NOMO-1 treated with dmso at 0.1 percent for 144 hours (cell line): ENCODE data around the gene NISCH.
A peak's percentile ranks its signal among the peaks of the same experiment; 100 is the strongest.

ENCODE experiments used
- DNase-seq: peaks from one replicate; lab custom pipeline; 2025; ENCODE audit not compliant: unreplicated experiment; lab: John Stamatoyannopoulos, UW

NISCH gene

DNA sequence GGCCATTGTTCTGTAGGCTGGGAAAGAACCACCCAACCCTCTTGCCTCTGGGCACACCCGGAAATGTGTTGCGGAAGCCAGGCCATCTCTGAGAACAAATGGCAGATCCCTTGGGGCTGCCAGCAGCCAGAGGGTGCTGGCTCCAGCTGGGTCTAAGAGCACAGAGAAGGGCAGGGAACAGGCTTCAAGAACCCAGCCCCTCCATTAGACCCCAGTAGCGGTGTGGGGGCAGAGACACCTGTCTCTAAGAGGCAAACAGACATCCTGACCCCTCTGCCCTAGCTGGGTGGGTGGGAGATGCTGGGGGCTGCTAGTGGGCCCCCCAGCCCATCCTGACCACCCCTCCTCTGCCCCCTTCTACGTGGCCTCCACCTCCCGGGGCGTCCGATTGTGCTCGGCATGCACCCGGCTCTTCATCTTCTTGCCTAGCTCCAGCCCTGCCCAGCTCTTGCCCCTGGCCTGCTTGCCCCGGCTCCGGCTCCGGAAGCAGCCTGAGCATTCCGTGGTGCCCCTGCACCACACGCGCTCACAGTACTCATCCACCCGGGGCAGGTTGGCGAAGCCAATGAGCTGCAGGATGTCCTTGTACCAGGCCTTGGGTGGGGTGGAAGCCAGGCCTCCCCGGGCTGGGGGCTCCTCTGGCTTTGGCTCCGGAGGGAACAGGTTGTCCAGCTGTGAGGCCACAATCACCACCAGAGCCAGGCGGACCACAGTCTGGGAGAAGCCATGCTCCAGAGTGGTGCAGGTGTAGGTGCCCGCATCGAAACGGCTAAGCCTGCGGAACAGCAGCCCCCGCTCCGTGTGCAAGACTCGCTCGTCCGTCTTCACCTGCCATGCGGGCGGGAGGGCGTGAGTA is 19.9 kb upstream of the NISCH start:
- DNase-seq: no peak

DNA sequence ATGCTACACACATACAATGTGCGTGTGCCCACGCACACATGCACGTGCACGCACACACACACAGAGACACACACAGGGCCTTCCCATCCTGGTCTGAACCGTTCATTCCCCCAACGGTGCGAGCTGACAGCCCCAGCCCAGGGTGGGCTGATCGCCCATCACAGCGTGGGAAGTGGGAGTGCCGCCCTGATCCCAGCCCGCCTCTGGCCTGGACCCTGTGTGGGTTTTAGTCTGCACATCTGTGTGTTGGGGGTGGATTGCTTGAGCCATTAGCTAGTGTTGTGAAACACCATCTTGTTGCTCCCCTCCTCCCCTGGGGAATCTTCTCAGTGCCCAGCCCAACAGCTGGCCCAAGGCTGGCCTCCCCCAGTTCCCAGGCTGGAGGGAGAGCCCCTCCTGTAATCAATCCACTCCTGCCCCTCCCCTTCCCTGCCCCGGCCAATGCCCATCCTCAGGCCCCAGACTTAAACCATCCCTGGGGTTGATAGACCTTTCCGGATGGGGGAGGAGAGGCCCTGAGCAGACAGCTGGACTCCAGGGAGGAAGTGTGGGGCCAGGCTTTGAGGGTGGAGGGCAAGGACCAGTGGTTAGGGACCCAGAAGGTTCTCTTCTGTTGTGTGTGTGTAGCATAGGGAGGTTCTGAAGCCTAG is 18.8 kb upstream of the NISCH start:
- no peak for DNase-seq

DNA sequence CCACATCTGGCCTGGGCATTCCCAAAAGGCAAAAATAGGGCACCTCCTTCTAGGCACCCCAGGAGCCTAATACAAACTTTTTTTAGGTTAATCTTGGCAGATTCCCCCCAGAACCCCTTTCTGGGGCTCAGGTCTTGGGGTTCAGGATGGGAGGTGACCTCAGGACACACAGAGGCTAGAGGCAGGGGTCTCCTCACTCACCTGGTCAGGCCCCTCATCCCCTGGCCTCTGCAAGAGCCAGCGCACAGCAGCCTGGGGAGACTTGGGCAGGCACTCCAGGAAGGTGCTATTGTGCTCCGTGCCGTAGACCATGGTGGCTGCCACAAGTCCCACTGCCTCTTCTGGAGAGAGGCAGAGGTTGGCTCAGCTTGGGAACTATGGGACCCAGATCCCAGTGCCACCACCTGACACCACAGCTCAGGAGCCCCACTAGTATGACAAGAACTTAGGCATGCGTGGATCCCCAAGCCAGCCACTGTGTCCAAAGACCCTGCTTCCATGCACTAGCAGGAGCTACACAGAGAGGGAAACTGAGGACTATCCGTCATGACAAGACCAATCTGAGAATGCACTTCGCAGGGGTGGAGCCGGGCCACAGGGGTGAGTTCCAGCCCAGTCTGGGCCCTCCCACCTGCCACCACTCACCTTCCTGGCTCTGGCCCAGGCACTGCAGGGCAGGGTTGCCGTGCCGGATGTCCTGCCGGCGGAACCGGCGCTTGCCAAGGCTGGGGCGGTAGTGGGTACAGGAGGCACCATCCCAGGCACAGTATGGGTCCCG is 17.9 kb upstream of the NISCH start:
- DNase-seq: no peak

DNA sequence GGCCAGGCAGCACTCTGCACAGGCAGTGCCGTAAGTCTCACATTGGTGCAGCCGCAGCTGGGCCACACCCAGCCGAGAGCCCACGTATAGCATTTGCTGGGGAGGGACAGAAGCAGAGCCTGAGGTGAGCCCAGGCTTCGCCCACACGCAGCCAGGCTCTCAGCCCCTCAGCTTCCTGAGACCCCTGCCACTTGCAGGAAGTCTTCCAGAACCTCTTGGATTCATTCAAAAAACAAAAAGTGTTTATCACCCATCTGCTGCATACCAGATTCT is 17.4 kb upstream of the NISCH start:
- DNase-seq: no peak

DNA sequence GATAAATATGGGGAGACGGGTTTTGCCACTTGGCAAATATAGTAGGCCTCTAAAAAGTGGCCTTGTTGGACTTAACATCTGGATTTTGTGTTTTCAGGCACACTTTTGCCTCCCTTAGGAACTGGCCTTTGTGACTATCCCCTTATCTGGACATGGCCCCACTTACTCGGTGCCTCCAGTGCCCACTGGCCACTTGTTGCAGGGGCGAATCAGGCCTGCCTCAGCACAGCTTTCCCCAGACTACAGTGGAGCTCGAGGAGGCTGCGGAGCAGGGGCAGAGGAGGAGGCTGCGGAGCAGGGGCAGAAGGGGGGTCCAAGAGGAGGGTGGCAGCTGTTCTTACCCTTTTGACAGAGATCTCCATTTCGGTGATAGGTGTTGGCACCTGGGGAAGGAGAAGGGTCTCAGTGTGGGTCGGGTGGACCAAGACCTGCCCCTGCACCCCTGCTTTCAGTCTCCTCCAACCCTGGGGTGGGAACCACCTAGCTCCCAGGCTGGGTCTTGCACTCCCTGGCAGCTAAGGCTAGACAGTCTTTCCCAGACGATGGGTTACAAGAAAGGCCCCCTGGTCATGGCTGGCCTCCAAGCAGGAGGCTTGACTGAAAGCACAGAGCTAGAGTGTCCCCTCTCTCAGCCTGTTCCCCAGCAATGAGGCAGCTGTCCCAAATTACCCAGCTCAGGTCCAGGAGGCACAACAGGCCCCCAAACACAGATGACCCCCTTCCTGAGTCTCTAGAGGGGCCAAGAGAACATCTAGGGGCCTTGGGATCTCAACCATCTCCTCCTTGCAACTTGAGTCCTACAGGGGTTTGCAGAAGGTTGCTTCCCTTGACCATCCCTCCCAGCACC is 16.6 kb upstream of the NISCH start:
- DNase-seq: no peak

DNA sequence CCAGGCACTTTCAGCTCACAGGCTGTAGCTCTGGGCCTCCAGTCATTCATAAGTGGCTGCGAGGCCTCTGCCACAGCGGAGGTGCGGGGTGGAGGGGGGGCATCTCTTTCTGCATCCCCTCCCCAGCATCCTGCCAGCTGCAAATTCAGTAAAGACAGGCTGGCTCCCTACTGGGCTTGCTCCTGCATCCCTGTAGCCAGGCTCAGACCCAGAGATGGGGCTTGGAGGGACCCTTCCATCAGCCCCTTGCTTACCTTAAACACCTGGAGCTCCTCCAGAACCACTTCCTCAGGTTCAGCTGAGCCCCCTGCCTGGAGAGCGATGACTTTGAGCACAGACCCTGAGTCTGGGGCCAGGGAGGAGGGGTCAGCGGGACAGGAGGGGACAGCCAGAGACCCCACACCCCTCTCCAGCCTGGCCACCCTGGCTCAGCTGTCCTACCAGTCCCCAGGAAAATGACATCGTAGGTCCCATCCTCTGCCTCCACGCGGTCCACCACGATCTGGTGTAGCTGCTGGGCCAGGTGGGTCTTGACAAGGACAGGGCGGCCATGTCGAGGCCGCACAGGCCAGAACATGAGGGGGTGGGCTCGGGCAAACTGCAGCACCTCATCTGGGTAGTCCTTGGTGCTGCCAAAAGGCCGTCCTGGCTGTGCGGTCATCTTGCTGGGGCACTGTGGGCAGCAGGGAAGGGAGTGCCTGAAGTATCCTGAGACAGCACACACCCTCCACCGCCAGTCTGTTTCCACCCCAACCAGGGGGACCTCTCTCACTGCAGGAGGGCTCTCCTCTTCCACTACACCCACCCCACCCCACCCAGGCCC is 15.8 kb upstream of the NISCH start:
- no peak for DNase-seq

DNA sequence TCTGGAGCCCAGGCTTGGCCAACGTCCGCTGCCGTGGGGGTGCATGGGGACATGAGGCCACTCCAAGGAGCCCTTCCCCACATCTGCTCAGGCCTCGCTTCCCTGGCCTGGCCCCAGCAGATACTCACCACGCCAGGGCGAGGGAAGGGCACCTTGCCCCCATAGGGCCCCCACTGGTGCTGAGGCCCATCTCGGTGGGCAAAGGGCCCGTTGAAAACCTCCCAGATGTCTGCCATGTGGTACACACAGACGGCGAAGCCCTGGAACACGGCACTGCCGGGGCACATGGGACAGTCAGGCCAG is 15.2 kb upstream of the NISCH start:
- DNase-seq: no peak

DNA sequence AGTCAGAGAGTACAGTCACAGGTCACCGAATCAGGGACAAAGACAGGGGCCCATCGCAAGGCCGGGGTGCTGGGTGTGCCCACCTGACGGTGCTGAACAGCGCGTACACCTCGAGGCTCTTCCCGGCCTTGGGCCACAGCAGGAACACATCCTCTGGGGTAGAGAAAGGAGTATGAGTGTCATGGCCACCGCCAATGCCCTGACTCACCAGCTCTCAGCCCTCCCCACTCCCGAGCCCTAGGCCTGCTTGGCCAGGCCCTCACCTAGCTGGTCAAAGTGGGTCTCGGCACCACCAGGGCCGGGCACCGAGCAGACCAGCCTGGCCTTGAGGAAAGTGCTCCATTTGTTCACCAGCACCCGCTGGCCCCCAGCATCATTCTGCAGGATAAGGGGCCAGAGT is 14.7 kb upstream of the NISCH start:
- DNase-seq: no peak

DNA sequence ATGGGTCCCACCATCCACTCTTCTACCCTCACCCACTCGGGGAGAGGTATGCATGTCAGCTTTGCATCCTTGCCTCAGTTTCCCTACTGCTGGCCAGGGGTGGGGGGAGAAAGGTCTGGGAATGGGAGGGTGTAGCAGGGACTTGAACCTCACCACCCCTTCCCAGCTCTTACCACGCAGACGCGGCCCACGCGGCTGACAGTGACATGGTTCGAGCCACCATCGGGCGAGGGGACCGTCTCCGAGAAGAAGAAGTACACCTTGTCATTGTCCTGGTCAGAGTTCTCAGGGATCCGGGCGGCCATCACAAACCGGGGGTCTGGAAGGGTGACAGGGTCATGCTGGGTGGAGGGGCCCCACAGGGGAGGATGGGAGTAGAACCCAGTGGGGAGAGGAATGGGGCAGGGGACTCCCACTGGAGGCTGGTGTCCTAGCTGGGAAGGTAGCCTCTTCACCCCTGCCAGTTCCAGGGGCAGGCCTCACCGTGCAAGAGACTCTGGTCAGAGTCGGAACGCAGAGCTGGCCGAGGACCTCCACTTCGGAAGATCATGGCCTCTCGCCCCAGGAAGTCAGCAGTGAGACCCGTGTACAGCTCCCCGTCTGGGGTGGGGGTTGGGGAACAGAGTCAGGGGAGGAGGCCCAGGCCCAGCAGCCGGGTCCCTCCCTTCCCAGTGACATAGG is 14.2 kb upstream of the NISCH start:
- DNase-seq: no peak

DNA sequence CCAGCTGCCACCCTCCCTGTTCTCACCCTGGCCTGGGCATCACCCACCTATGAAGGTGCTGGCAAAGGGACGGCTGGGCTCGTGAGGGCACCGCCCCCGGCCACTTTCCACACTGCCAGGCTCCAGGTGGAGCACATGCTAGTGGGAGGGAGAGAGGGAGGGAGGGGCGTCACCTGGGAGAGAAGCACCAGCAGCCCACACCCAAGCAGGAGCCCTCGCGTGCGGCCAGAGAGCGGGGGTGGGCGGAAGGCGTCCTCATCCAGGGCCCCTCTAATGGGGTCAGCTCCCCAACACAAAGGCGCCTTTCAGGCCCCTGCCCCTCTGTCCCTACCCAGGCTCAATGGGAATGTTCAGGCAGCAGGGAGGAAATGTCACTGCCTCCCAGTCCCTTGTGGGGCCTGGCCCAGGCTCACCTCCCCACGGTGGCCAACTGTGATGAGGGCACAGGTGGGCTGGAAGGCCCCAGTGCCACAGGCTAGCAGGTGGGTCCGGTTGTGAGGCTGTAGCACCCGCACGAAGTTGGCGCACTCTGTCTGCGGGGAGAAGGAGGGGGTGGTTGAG is 13.6 kb upstream of the NISCH start:
- DNase-seq: no peak

DNA sequence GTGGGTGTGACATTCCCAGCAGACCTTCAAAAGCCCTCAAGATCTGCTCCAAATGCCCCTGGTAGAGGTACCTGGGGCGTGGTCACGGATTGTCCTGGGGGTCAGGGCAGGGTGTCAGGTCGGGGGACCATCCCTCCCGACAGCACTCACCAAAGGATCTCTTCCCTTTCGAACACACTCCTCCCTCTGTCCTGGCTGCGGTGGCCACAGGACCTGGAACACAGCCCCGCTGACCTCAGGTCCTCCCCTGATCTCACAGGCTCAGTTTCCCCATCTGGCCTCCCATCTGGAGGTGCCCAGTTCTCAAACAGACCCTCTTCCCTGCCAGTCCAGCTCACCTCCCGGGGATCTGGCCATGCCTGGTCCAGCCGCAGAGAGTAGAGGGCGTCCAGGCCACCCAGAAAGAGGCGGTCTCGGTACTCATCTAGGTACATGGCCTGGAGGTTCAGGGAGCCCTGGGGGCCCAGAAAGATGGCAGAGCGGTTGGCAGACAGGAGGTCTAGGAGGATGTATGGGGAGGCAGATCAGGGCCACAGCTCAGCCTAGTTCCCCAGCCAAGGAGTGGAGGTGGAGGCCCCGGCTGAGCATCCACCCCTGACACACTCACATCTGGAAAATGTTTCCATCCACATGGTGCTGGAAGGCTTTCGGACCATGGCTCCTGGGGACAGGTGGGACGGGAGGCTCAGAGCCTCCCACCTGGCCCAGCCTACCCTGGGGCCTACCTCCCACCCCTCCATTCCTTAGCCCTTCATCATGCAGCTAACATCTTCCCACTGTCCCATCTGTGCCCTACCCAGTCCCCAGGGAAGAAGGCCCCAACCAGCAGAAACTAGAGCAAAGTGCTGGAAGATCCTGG is 12.8 kb upstream of the NISCH start:
- DNase-seq: no peak

DNA sequence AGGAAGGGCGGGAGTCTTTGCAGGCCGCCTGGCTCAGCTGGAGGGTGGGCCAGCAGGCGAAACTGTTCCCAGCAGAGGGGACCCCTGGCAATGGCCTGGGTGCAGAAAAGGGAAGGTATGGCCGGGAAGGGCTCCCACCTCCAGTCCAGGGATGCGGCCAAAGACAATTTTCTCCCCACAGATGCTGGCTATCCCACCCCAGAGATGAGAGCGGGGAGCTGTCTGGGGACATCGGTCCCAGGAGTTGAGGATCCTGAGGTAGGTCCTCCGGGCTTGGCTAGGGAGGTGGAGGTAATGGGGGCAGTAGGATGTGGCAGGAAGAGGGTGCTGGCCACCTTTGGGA is 12.2 kb upstream of the NISCH start:
- DNase-seq: no peak

DNA sequence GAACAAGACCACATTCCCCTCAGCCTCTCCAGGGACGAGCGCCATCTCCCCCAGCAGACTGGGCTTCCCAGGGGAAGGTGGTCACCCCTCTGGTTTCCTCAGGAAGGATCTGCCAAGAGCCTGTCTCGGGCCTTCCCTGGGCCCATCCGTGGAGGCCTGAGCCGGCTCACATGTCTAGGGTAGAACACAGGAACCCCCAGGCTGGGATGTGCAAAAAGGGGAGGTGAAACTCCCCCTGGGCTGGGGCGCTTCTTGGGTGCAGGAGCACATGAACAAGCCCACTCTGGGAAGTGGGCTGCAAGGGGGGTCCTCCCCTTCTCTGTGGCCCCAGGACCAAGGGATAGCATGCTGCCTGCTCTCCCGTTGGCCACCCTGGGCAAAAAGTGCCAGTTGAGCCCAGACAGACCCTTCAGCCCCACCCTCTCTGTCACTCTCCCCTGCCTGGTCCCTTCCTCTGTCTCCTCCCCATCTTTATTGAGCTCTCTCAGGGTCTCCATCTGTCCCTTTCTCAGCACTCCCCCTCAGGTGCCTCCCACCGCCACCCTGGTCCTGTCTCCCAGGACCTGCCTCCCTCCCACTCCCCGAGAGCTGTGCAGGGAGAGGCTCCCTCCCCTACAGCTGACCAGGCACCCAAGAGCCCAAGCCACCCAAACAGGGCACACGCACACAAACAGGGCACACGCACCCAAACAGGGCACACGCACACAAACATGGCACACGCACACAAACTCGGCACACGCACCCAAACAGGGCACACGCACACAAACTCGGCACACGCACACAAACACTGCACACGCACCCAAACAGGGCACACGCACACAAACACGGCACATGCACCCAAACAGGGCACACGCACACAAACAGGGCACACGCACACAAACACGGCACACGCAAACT is 11.4 kb upstream of the NISCH start:
- DNase-seq: no peak

DNA sequence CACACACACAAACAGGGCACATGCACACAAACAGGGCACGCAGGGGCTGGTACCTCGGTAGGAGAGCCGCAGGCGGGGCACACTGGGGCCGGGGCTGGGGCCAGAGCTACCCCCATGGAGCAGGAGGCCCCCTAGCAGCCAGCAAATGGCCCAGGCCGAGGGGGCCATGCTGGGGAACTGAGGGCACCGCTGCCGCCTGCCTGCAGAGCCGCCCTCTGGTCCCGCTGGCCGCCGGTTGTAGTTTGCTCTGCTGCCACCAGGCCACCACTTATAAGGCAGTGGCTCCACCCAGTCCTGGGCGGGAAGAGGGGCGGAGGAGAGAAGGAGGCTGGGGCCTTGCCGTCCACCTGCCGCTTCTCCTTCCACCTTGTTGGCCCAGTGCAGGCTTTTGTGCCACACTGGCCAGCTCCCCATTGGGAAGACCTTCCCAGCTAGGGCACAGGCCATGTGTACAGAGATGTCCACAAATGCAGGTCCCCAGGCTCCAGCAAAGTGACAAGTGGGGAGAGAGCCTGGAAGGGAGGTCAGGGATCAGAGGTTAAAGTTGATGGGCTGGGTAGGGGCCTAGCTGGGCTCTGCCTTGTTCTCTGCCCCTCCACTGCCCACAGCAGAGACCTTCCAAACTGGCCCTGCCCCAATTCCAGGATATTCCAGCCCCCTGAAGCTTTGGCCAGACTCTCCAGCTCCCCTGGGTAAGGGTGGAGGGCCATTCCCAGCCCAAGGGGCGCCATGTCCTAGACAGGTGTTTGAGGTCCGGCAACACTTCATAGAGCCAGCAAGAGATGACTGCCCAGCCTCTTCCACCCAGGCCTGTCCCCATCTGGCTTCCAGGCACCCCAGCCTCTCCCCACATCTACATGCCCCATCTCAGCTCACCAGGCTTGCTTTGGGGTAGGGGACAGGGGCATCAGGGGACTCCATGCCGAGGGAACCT is 10.3 kb upstream of the NISCH start, which contains the start of gene SEMA3G:
SEMA3G (minus strand) TSS at position 244 of the 934 bp plus-strand sequence; CDS start at position 168, 76 bp downstream.
- DNase-seq: peak; percentile 46

DNA sequence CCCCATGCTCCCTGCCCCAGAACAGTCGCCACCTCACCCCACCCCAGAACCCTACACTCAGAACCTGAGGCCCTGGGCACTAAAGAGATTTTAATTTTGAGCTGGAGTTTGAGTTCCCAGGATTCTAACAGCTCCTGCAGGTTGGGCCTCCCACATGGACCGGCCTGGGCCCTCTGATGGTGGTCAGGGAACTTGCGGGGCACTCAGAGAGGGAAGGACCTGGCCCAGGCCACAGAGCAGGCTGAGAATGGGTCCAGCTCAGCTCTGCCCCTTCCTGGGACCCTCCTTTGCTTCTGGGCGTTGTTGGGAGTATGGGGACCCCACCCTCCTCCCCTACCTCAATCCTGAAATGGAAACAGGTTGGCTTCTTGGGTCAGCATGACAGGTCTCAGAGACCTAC is 9.4 kb upstream of the NISCH start:
- no peak for DNase-seq

DNA sequence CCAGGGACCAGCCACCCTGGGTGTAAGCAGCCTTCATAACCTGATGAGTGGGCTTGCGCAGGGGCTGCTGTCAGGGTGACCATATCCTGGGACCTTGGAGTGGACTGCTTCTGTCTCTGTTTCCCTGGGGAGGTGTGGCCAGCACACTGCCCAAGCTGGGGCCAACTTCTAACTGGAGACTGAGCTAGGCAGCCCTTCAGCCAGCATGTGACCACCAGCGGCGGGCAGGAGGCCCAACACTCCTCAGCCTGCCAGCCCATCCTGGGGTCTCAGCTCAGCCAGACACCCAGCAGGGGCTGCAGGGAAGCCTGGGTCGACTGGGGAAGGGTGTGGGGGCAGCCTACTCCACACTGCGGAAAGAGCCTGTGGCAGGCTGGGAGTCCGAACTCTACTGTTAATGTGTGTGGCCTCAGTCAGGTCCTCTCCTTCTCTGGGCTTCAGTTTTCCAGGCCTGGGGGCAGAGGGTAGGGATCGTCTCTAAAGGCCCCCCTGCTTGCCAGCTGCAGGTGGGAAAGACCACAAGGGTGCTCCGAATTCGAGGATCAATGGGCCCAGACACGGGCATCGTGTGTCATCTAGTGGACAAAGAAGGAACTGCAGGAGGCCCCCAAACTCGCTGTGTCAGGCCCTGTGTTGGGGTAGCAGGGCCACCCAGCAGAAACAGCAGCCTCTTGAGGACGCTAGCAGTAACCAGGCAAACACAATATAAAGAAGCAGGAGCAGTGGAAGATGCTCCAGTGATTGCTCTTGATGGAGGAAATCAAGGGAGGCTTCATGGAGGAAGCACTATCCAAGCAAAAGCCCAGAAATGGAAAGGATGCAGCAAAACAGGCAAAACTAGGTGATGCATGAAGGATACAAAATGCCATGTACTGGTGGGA is 8.5 kb upstream of the NISCH start:
- DNase-seq: no peak
